Peyer's patch (tissue), 4 donors: Measurements from ENCODE around the gene MPV17.

Experiments
- POLR2A ChIP-seq, 2 donors: fragments of 450-650 bp; IDR thresholded peaks; one replicate each; pipeline ENCODE4 v1.5.1; 2017; ENCODE audit warnings: antibody characterized with exemption in 2 of 2, mild to moderate bottlenecking in 2 of 2, moderate library complexity in 2 of 2
- TF ChIP-seq, protein P1 (sequence below), 6 experiments: fragments of 450-650 bp in 4 of 6; fragments of 200-600 bp in 2 of 6; sonication (generic) in 1 of 6; IDR thresholded peaks; one replicate each; pipeline ENCODE4 v1.5.1; 2017 to 2019; ENCODE audit warnings: antibody characterized with exemption in 6 of 6, mild to moderate bottlenecking in 3 of 6, moderate library complexity in 1 of 6

DNA sequence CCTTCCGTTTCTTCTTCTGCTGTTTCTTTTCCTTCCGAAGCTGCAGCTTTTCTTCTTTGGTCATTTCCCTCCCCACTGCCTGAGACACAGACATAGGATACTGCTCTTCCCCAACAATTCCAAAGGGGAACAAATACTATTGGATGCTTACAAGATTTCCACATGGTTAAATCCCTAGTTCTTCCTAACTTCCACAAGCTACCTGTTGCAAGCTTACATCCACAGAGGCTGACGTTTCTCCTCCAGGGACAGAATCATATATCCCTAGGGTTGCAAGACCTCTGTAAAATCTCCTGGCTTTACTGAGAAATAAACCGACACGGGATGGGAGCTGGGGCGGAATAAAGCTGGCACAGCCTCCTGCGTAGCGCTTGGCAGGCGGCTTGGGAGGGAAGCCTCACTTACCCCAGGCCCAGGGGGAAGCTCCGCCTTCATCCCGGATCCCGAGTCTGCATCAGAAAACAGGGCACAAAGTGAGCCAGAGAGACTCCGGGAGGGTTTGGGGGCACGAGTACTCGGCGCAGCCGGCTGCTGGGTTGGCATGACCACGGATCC, 46.7 kb upstream of the MPV17 start:
- TF ChIP-seq, protein P1, sequence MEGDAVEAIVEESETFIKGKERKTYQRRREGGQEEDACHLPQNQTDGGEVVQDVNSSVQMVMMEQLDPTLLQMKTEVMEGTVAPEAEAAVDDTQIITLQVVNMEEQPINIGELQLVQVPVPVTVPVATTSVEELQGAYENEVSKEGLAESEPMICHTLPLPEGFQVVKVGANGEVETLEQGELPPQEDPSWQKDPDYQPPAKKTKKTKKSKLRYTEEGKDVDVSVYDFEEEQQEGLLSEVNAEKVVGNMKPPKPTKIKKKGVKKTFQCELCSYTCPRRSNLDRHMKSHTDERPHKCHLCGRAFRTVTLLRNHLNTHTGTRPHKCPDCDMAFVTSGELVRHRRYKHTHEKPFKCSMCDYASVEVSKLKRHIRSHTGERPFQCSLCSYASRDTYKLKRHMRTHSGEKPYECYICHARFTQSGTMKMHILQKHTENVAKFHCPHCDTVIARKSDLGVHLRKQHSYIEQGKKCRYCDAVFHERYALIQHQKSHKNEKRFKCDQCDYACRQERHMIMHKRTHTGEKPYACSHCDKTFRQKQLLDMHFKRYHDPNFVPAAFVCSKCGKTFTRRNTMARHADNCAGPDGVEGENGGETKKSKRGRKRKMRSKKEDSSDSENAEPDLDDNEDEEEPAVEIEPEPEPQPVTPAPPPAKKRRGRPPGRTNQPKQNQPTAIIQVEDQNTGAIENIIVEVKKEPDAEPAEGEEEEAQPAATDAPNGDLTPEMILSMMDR (IDR thresholded peaks at IDR 0.05), result no peak
- TF ChIP-seq POLR2A (IDR thresholded peaks at IDR 0.05), result no peak
